Non-pigmented ciliary epithelial cell (primary cell): ENCODE measurements around the gene MED10.

Experiments used
- DNase-seq: peaks from one replicate; pipeline ENCODE4 v3.0.0-alpha.2; 2010; ENCODE audit warnings: low read depth

MED10 gene

DNA sequence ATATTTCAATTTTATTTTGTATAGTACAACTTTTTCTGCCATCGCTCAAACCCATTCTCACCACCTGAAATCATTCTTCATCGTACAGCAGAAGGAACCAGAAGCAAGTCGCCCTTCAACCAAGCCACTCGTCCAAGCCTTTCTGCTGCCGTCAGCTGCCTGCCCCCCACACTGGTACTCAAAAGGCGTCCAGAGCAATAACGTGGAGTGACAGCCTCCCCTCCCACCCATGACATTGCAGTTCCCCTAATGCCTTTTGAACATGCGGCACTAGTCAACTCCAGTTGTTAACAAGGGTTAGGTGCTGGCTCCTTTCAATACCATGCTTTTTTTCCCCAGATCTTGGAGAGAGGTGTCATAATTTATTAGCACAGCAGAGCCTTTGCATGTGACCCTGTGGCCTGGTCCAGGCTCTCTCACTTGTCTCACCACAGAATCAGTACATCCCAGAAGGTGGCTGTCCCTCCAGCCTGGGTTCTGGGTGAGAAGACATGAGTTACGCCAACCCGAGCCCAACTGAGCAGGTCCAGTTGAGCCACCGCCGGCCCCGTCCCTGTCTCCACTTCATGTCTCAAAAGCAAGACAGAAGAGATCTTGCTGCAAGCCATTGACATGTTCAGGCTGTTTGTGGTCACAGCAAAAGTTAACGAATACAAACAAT is 20.4 kb upstream of the MED10 start:
- no peak for DNase-seq

DNA sequence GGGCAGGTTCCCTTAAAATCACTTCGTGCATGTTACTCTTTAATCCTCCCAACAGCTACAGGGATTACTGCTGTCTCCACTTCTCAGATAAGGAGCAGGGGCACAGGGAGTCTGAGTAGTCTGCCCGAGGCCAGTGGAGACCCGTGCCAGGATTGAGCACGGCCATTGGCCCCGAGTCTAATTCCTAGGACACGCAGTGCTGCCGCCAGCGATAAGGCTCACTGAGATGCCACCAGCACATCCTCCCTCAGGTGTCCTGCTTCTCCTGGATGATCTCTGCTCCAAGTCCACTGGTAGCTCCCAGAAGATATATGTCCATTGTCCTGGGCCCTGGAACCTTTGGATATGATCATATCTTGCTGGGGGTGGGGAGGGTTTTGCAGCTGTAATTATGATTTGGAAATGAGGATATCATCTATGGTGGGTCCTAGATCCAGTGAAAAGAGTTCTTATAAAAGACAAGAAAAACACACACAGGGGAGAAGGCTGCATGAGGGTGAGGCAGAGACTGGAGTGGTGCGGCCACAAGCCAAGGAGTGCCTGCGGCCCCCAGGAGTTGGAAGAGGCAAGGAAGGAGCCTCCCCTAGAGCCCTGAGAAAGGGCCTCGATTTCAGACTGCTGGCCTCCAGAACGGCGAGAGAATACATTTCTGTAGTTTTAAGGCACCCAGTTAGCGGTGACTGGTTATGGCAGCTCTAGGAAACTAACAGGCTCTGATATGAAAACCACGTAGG is 19.4 kb upstream of the MED10 start:
- no peak for DNase-seq

DNA sequence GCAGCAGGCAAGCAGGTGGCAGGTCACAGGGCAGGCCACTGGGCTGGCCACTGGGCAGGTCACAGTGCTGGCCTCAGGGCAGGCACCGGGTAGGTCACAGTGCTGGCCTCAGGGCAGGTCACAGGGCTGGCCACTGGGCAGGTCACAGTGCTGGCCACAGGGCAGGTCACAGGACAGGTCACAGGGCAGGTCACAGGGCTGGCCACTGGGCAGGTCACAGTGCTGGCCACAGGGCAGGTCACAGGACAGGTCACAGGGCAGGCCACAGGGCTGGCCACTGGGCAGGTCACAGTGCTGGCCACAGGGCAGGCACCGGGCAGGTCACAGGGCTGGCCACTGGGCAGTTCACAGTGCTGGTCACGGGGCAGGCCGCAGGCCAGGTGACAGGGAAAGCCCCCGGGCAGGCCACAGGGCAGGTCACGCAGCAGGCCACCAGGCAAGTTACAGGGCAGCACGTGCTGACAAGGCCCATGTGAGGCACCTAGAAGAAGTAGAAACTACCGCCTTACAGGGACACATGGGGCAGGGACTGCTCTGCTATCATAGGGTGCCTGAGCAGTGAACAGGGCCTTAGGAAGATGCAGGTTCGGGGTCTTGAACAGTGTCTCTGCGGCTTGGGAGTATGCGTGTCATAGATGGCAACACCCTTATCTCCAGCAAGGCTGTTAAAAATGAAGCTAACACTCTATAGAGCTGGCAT is 18.6 kb upstream of the MED10 start:
- no peak for DNase-seq

DNA sequence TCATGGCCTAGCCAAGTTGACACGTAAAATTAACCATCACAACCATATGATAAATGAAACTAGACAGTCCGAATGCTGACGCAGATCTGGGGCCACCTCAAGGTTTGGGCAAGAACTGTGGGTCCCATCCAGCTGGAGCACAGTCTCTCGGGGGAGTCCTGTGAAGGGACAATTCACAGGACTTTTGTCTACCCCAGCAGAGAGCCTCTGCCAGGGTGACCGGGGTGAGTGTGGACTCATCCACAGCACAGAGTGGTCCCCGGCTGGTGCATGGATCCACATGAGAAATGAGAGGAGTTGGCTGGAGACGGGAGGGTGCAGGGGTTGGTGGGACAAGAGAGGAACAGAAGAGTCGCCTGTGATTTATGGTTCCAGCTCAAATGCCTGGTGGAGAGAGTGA is 17.7 kb upstream of the MED10 start:
- no peak for DNase-seq

DNA sequence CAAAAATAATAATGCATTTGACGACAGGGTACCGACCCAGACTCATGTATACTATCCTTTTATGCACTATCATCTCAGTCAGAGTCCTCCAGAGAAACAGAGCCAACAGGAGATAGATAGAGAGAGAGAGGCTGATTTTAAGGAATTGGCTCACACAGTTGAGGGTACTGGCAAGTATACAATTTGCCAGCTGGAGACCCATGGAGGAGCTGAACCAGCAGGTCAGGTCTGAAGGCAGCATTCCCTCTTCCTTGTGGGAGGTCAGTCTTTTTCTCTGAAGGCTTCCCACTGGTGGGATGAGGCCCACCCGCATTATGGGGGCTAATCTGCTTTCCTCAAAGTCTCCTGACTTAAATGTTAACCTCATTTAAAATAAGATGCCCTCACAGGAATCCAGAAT is 17.3 kb upstream of the MED10 start:
- no peak for DNase-seq

DNA sequence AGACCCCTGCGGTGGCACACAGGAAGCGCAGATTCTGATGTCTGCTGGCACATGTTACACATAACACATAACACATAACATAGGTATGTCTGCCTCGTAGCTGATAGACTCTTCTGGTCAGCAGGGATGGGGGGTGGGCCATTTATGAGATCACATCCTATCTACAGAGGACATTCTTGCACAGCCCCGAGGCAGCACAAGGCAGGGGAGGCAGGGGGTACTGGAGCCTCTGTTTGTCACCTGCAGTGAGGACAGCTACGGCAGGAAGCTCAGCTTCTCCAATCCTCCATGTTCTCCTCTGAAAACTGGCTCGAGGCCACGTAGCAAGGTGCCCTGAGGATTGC is 16.7 kb upstream of the MED10 start:
- no peak for DNase-seq

DNA sequence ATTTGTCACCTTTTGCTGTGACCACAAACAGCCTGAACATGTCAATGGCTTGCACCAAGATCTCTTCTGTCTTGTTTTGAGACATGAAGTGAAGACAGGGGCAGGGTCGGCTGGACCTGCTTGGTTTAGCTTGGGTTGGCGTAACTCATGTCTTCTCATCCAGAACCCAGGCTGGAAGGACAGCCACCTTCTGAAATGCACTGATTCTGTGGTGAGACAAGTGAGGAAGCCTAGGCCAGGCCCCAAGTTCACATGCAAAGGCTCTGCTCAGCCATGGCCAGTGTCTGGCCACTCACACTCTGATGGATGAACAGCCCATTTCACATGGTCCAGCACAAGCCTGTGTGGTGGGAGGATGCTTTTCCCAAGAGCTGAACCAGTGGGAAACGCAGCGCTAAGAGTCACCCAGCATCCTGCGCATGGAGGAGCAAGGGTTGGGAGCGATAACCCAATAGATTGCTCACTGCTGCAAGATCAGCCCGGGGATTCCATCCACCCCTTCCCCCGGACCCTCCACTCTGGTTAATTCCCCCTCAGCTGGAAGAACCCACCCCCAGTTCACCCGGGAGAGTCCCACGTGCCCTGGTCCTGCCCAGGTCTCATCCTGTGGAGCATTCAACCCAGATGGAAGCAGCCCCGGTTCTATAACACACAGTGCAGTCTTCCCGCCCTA is 16.2 kb upstream of the MED10 start:
- DNase-seq: no peak

DNA sequence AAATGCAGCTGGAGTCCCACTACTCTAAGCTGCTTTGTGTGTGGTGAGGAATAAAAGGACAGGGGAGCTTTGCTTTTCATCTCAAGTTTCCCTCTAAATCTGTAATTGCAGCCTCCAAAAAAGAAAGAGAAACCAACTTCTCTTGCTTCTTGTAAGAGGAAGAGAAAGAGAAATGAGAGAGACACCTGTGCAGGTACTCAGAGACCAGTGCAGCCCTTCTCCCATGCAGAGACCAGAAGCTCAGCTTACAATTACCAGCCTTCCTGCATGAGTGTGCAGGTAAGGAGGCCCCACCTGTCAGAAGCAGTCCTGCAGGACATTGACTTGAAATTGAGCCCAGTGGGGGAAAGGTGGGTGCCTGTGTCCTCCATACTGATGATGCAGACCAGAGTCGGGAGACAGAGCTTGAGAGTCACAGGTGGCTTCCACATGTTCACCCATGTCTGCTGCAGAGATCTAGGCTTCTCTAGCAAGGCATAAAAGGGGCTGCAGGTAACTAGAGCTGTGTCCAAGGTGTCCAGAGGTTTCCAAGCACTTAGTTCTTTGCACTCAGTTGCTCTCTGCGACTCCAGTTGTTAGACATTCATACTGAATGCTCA is 15.3 kb upstream of the MED10 start:
- no peak for DNase-seq

DNA sequence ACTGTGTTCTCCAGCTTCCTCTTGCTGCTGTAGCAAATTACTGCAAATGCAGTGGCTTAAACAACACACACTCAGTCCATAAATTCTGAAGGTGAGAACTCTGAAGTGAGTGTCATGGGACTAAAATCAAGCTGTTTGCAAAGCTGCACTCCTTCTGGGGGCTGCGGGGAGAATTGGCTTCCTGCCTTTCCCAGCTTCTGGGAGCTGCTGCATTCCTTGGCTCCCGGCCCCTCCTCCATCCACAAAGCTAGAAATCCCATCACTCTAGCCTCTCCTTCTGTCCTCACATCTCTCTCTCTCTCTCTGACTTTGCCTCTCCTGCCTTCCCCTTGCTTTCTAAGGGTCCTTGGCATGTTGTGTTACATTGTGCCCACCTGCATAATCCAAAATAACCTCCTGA is 14.2 kb upstream of the MED10 start:
- no peak for DNase-seq

DNA sequence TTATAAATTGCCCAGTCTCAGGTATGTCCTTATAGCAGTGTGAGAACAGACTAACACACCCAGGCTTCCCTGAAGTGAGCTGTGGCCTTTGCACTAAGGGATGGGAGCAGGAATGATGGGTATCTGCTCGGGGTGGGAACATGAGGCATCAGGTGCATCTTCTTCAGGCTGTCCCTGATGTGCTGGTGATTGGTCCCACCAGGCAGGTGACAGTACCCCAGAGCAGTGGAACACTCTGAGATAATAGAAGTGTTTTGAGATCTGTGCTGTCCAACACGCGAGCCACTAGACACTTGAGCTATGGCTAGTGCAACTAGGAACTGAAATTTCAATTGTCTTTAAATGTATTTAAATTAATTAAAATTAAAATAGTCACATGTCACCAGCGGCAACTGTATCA is 12.8 kb upstream of the MED10 start:
- DNase-seq: no peak

DNA sequence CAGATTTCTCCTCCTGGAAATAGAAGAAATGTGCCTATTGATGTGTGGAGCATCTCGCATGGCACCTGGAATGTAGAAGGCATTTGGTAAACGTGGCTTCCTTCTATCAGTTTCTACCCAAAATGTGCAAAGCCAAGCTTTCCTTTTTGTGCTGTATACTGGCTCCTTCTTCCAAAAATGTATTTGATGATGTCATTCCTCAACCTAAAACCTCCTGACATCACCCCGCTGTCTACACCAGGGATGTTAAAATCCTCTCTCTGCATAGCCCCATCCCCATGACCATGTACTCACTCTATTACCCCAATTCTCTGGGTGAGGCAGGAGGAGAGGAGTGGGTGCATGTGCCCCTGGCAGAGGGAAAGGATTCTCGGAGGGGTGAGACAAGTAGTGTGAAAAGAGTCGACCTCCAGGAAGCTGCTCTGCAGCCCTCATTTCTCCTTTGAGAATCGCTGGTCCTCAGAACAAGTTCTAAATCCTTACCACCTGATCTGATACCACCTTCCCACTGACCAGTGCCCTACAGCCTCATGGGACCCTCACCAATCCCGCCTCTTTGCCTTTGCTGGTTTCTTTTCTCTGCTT is 11.7 kb upstream of the MED10 start:
- DNase-seq: no peak

DNA sequence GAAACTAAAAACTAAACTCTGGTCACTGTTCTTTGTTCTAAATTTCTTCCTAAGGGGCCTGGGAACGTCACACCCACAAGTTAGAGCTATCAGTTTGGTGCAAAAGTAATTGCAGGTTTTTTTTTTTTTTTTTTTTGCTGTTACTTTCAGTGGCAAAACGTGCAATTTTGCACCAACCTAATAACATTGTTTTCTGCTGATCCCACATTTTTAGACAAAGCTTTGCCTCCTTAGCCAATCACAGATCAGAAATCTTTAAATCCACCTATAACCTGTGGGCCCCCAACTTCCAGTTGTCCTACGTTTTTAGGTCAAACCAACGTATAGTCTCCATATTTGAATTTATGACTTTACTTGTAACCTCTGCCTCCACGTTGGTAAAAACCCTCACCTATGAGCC is 11.1 kb upstream of the MED10 start:
- DNase-seq: no peak

DNA sequence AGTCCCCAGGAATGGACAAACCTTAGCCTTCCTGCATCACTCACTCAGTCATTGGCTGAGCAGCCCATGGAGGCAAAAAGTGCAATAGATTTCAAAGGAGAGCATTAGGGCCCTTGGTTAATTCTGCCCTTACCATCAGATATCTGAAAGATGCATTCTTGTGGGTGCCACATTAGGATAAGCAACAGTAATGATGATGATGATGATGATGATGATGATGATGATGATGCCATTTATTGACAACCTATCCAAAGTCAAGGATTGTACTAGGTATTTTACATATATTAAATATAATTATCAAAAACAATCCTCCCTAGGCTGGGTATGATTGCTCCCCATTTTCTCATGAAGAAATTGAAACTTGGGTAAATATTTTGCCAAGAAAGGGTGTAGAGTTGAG is 9.6 kb upstream of the MED10 start:
- no peak for DNase-seq

DNA sequence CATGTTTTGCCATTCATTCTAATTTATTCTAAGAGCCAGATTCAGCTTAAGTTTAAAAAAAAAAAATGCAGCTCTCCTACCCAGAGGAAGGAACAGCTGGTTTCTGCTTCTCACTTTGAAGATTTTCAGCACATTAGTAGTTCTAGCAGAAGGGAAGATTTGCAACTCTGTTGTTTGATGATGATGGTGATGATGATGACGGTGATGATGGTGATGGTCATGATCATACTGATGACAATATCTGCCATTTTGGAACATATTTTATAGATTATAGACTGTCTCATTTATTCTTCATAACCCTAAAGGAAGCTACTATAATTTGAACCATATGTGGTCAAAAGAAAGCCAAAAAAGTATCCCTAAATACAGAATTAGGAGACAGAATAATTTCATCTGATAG is 7.9 kb upstream of the MED10 start:
- no peak for DNase-seq

DNA sequence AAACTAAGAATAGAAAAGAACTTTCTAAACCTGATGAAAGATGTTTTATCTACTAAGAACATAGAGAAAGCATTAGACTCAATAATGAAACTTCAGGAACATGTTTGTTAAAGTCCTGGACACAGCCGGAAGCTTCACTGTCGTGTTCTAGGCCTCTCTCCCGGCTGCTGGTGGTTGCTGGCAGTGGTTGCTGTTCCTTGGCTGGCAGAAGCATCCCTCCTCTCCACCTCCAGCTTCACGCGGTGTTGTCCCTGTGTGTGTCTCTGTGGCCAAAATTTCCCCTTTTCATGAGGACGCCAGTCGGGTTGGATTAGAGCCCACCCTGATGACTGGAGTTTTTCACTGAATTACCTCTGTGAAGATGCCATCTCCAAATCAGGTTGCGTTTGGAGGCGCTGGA is 6.5 kb upstream of the MED10 start:
- DNase-seq: no peak

DNA sequence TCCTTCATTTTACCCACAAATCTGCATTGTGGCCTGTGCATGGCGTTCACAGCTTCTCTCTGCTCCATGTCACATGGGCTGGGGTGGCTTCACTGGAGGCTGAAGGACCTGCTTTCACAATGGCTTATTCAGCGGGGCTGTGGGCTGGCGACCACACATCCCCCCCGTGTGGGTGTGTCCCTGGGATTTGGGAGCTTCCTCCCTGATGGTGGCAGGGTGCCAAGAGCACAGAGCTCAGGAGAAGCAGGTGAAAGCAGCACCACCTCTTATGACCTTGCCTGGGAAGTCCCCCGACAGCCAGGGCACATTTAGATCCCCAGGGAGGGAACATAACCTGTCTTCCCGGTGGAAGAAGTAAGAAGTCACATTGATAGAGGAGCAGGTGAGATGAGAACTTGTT is 5.0 kb upstream of the MED10 start:
- no peak for DNase-seq

DNA sequence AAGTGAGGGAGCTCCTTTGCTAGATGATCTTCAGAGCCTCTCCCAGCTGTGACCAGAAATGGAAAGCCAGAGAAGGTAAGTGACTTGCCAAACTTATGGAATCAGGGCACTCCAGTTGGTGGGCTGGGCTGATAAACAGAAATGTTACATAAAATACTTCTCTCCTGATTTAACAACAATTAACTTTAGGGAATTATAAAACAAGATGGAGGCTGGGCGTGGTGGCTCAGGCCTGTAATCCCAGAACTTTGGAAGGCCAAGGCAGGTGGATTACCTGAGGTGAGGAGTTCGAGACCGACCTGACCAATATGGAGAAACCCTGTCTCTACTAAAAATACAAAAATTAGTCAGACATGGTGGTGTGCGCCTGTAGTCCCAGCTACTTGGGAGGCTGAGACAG is 899 bp upstream of the MED10 start:
- no peak for DNase-seq

DNA sequence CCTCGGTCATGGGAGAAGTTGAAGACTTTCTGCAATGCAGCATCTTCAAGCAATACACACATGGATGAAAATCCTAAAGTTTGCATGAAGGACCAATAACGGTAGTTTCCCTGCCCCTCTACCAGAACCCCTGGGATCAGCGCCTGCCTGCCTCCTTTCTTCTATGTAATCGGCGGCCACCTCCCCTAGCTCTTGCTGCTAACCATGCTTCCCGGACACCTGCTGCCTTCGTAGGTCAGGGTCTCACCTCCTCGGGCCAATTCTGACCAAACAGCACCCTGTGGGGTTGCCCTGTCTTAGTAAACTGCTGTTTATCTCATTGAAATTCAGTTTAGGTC is 388 bp upstream of the MED10 start:
- DNase-seq: no peak

DNA sequence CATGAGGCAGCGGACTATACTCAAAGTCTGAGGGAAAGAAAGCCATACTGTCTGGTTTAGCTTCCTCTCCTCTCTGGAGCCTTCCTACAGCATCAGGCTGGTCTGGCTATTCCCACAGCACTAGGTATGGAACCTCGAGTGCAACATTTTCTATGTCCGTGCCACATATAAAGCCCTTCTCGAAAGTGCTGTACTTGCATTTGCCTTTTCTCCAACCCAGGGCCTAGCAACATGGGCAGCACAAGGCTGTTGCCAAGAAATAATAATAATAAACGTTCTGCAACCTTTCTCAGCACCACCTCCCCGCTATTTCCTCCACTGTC is 804 bp downstream of the MED10 start:
- DNase-seq: no peak

DNA sequence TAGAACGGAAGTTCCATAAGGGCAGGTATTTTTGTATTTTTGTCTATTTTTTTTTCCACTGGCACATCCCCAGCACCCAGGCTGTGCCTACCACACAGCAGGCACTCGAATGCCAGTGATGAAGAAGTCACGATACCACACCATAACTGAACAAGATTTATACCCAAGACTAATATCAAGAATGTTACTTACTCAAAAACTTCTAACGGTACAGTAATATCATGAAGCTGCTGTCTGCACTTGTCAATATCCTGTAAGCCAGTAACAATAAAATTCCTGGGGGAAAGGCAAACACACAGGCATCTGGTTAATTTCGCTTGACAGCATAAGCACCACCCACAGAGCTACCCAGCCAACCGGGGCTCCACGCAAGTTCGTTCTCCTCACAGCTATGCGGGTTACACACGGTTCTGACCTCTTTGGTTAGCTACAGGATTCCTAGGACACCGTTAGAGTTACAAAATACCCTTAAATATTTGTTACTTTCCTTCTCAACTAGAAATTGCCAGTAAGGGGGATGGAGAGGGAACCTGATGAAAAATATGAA is 1.3 kb downstream of the MED10 start:
- peak; percentile 13 for DNase-seq

DNA sequence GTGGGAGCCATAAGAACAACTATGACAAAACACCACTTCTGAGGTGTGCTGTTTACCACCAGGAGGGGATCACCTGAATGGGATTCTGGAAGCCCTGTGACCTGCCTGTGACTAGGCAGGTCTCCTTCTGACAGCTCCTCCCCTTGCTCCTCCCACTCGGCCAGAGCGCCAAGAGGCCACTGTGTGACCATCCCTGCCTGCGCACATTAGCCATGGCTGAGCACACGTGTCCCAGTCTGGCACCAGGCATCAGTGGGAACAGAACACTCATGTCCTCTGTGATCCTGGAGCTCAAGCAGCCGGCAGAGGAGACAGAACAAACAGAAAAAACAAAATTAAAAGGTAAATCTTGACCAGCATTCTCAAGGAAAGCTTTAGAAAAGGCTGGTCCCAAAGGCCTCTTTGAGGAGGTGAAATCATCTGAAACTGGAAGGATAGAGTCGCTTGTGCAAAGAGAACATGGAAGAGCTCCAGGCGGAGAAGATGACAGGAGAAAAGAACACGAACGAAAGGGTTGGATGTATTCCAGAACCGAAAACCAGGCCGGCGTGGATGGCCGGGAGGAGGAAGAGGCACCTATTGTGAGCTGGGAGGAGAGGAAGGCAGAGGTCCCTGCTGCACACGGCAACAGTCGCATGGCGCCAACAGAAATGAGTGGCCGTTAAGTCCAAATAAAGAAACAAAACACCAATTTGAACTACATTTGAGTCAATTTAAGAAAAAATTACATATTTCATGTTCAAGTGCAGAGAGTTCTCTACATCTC is 5.1 kb downstream of the MED10 start:
- no peak for DNase-seq
